Measurements from ENCODE around the gene TLR5.
A peak's percentile ranks its signal among the peaks of the same experiment; 100 is the strongest.

Gene TLR5

GRCh38 chr1:223114871-223115270, 28.2 kb downstream of the TLR5 start:
- no peak for DNase-seq
- no peak for TF ChIP-seq CTCF (IDR thresholded peaks at IDR 0.05; ENCODE audit: low read depth, low read length)
- H3K4me1 ChIP-seq: no peaks in the 10 kb centered on the region

GRCh38 chr1:223110952-223111351, 32.1 kb downstream of the TLR5 start:
- Histone ChIP-seq H3K27me3 (peaks cover 25% of the 10 kb centered on the region), H3K4me3 (ENCODE audit: low read depth, low read length) (no peak overlapping the region), H3K4me1 (no peaks in the 10 kb centered on the region; the same call in 1 of the 2 replicates), H3K9me3 (no peaks in the 10 kb centered on the region; the same call in 1 of the 2 replicates), H3K36me3 (no peaks in the 10 kb centered on the region)
- no peak for TF ChIP-seq CTCF (IDR thresholded peaks at IDR 0.05; ENCODE audit: low read depth, low read length)
- no peak for DNase-seq

More at GRCh38 chr1:223114871-223115270, 28.2 kb downstream of the TLR5 start:
- H3K4me3 ChIP-seq (ENCODE audit: low read depth, low read length): no peak overlapping the region
- H3K27me3 ChIP-seq: peaks cover 23% of the 10 kb centered on the region
- H3K36me3 ChIP-seq: no peaks in the 10 kb centered on the region
- no peaks in the 10 kb centered on the region; the same call in 1 of the 2 replicates for H3K9me3 ChIP-seq

GRCh38 chr1:223109581-223110026, 33.4 kb downstream of the TLR5 start:
- no peaks in the 10 kb centered on the region for H3K36me3 ChIP-seq
- TF ChIP-seq CTCF (IDR thresholded peaks at IDR 0.05; ENCODE audit: low read depth, low read length): no peak
- H3K27me3 ChIP-seq: peaks cover 25% of the 10 kb centered on the region
- no peak overlapping the region for H3K4me3 ChIP-seq (ENCODE audit: low read depth, low read length)
- DNase-seq: no peak
- no peaks in the 10 kb centered on the region; the same call in 1 of the 2 replicates for H3K4me1 ChIP-seq
- no peaks in the 10 kb centered on the region for H3K9me3 ChIP-seq

GRCh38 chr1:223106856-223107255, 36.2 kb downstream of the TLR5 start:
- Histone ChIP-seq H3K27me3 (peaks cover 15% of the 10 kb centered on the region), H3K4me3 (ENCODE audit: low read depth, low read length) (no peak overlapping the region), H3K36me3 (no peaks in the 10 kb centered on the region), H3K9me3 (no peaks in the 10 kb centered on the region), H3K4me1 (peaks cover 8% of the 10 kb centered on the region)
- no peak for DNase-seq
- TF ChIP-seq CTCF (IDR thresholded peaks at IDR 0.05; ENCODE audit: low read depth, low read length): no peak

- Histone ChIP-seq H3K4me1 (peaks cover 8% of the 10 kb centered on the region), H3K36me3 (no peaks in the 10 kb centered on the region), H3K9me3 (no peaks in the 10 kb centered on the region), H3K27me3 (peaks cover 6% of the 10 kb centered on the region), H3K4me3 (ENCODE audit: low read depth, low read length) (no peak overlapping the region)
- no peak for DNase-seq
- TF ChIP-seq CTCF (IDR thresholded peaks at IDR 0.05; ENCODE audit: low read depth, low read length): no peak
These were observed 37.5 kb downstream of the TLR5 start for GRCh38 chr1:223105568-223105967.

- H3K4me1 ChIP-seq: peaks cover 8% of the 10 kb centered on the region
- peak; percentile 57 for DNase-seq
These were observed 40.1 kb downstream of the TLR5 start for GRCh38 chr1:223102797-223103533.

More at GRCh38 chr1:223102797-223103533, 40.1 kb downstream of the TLR5 start:
- TF ChIP-seq CTCF (IDR thresholded peaks at IDR 0.05; ENCODE audit: low read depth, low read length): no peak
- Histone ChIP-seq H3K4me3 (ENCODE audit: low read depth, low read length) (no peak overlapping the region), H3K27me3 (no peaks in the 10 kb centered on the region), H3K9me3 (no peaks in the 10 kb centered on the region), H3K36me3 (no peaks in the 10 kb centered on the region)

Measured in BE2C (cell line).